DMS114 treated with DMSO at 0.1 percent for 48 hours (cell line): Measurements from ENCODE around the gene ST6GALNAC2.
"Not testable (repeated sequence)": the region's sequence is repeated elsewhere in the genome, so short reads cannot be mapped to it uniquely, and the experiment has no call there.

ENCODE experiments used
- DNase-seq: peaks from one replicate; lab custom pipeline; 2025; ENCODE audit not compliant: unreplicated experiment; lab: John Stamatoyannopoulos, UW

The ST6GALNAC2 gene

GRCh38 chr17:76570877-76571471 lies 14.7 kb downstream of the ST6GALNAC2 start:
- no peak for DNase-seq

GRCh38 chr17:76570457-76570856 lies 15.2 kb downstream of the ST6GALNAC2 start:
- no peak for DNase-seq

GRCh38 chr17:76569607-76570279 lies 15.9 kb downstream of the ST6GALNAC2 start:
- no peak for DNase-seq

GRCh38 chr17:76568811-76569221 lies 16.8 kb downstream of the ST6GALNAC2 start:
- DNase-seq = no peak

GRCh38 chr17:76567634-76568432 lies 17.8 kb downstream of the ST6GALNAC2 start:
- DNase-seq = no peak

GRCh38 chr17:76566988-76567431 lies 18.6 kb downstream of the ST6GALNAC2 start:
- DNase-seq = no peak

GRCh38 chr17:76566613-76566943 lies 19.1 kb downstream of the ST6GALNAC2 start:
- no peak for DNase-seq

GRCh38 chr17:76565728-76566612 lies 19.7 kb downstream of the ST6GALNAC2 start:
- no peak for DNase-seq

GRCh38 chr17:76564991-76565727 lies 20.5 kb downstream of the ST6GALNAC2 start:
- not testable (repeated sequence) for DNase-seq

- DNase-seq = not testable (repeated sequence)
Measured at GRCh38 chr17:76563359-76563758, 22.3 kb downstream of the ST6GALNAC2 start.

- no peak for DNase-seq
Measured at GRCh38 chr17:76562734-76563148, 22.9 kb downstream of the ST6GALNAC2 start.

- DNase-seq = no peak
Measured at GRCh38 chr17:76561799-76562268, 23.8 kb downstream of the ST6GALNAC2 start.

GRCh38 chr17:76561332-76561731 lies 24.3 kb downstream of the ST6GALNAC2 start:
- no peak for DNase-seq

- DNase-seq = no peak
Measured at GRCh38 chr17:76560877-76561221, 24.8 kb downstream of the ST6GALNAC2 start.

GRCh38 chr17:76560036-76560876 lies 25.4 kb downstream of the ST6GALNAC2 start:
- DNase-seq = no peak

GRCh38 chr17:76559460-76559859 lies 26.2 kb downstream of the ST6GALNAC2 start:
- not testable (repeated sequence) for DNase-seq

- no peak for DNase-seq
Measured at GRCh38 chr17:76558198-76559095, 27.2 kb downstream of the ST6GALNAC2 start.
